Tibial artery (tissue), 4 donors: ENCODE data around the gene SHISAL1.
A peak's percentile ranks its signal among the peaks of the same experiment; 100 is the strongest.

Experiments used
- DNase-seq, 2 donors: peaks; one replicate each; pipeline ENCODE4 v3.0.0-alpha.2; 2019
- H3K27ac ChIP-seq, 2 donors: fragments of 200-600 bp; sonication (generic) in 1 of 2; 1 replicate in 1 of 2; 2 replicates in 1 of 2; pipeline ENCODE4 v1.5.1; 2018 to 2019; ENCODE audit warnings: mild to moderate bottlenecking in 1 of 2
- H3K27me3 ChIP-seq, 2 donors: fragments of 200-600 bp; sonication (generic) in 1 of 2; one replicate each; pipeline versions ENCODE4 v1.5.1 to v1.6.0; 2016 to 2019
- H3K36me3 ChIP-seq, 3 donors: fragments of 200-600 bp; sonication (generic) in 2 of 3; one replicate each; pipeline ENCODE4 v1.5.1; 2016 to 2019; ENCODE audit warnings: mild to moderate bottlenecking in 2 of 3
- H3K4me1 ChIP-seq, 4 donors: fragments of 200-600 bp; sonication (generic) in 2 of 4; 1 replicate in 3 of 4; 2 replicates in 1 of 4; pipeline ENCODE4 v1.5.1; 2016 to 2019
- H3K4me3 ChIP-seq, 2 donors: fragments of 200-600 bp; sonication (generic) in 1 of 2; 1 replicate in 1 of 2; 2 replicates in 1 of 2; pipeline ENCODE4 v1.5.1; 2018 to 2019; ENCODE audit warnings: mild to moderate bottlenecking in 2 of 2
- H3K9me3 ChIP-seq, 3 donors: fragments of 200-600 bp; sonication (generic) in 1 of 3; one replicate each; pipeline ENCODE4 v1.5.1; 2016 to 2019
- intact Hi-C: fragments of 100-400 bp; cut with DNase I; formaldehyde crosslinking; loops from one replicate; pipeline ENCODE4 v1.15.0; 2023; ENCODE audit warnings: low total_unique reads
- TF ChIP-seq, protein P1 (sequence below), 2 experiments: fragments of 200-600 bp in 1 of 2; fragments of 450-650 bp in 1 of 2; IDR thresholded peaks; one replicate each; pipeline ENCODE4 v1.5.1; 2017 to 2019; ENCODE audit warnings: antibody characterized with exemption in 2 of 2, mild to moderate bottlenecking in 1 of 2, moderate library complexity in 1 of 2

SHISAL1 gene

GRCh38 chr22:44205516-44206329 is 107.0 kb downstream of the SHISAL1 start:
- Histone ChIP-seq H3K4me3 (no peak overlapping the region), H3K36me3 (no peaks in the 10 kb centered on the region), H3K9me3 (peaks cover 0 to 8% (median 4%) of the 10 kb centered on the region in 3 donors), H3K4me1 (peaks cover 0 to 4% (median 1%) of the 10 kb centered on the region in 4 donors), H3K27ac (no peak overlapping the region), H3K27me3 (peaks cover 0 to 14% of the 10 kb centered on the region in 2 donors)
- TF ChIP-seq, protein P1, sequence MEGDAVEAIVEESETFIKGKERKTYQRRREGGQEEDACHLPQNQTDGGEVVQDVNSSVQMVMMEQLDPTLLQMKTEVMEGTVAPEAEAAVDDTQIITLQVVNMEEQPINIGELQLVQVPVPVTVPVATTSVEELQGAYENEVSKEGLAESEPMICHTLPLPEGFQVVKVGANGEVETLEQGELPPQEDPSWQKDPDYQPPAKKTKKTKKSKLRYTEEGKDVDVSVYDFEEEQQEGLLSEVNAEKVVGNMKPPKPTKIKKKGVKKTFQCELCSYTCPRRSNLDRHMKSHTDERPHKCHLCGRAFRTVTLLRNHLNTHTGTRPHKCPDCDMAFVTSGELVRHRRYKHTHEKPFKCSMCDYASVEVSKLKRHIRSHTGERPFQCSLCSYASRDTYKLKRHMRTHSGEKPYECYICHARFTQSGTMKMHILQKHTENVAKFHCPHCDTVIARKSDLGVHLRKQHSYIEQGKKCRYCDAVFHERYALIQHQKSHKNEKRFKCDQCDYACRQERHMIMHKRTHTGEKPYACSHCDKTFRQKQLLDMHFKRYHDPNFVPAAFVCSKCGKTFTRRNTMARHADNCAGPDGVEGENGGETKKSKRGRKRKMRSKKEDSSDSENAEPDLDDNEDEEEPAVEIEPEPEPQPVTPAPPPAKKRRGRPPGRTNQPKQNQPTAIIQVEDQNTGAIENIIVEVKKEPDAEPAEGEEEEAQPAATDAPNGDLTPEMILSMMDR (IDR thresholded peaks at IDR 0.05), result no peak
- DNase-seq, result peak in 1 of 2 donors; percentile 57
- intact Hi-C loops, result no loop called here

- intact Hi-C loops, result no loop called here
- H3K27ac ChIP-seq, result no peak overlapping the region
- no peak overlapping the region for H3K4me3 ChIP-seq
- H3K9me3 ChIP-seq, result peaks cover 0 to 7% (median 1%) of the 10 kb centered on the region in 3 donors
- TF ChIP-seq, protein P1 (IDR thresholded peaks at IDR 0.05), result no peak
- H3K36me3 ChIP-seq, result no peaks in the 10 kb centered on the region
- H3K27me3 ChIP-seq, result peaks cover 0 to 22% of the 10 kb centered on the region in 2 donors
- DNase-seq, result peak in 1 of 2 donors; percentile 53
- peaks cover 0 to 4% (median 0%) of the 10 kb centered on the region in 4 donors for H3K4me1 ChIP-seq
Observed at GRCh38 chr22:44204739-44205515, 107.8 kb downstream of the SHISAL1 start.

- DNase-seq, result no peak
- H3K36me3 ChIP-seq, result no peaks in the 10 kb centered on the region
- no peak overlapping the region for H3K4me3 ChIP-seq
- H3K27ac ChIP-seq, result no peak overlapping the region
- H3K27me3 ChIP-seq, result peaks cover 0 to 25% of the 10 kb centered on the region in 2 donors
- intact Hi-C loops, result no loop called here
- TF ChIP-seq, protein P1 (IDR thresholded peaks at IDR 0.05), result no peak
- no peaks in the 10 kb centered on the region for H3K9me3 ChIP-seq
- H3K4me1 ChIP-seq, result peaks cover 0 to 4% (median 0%) of the 10 kb centered on the region in 4 donors
Observed at GRCh38 chr22:44203203-44203602, 109.5 kb downstream of the SHISAL1 start.

- DNase-seq, result no peak
- intact Hi-C loops, result no loop called here
- Histone ChIP-seq H3K4me1 (peaks cover 0 to 4% (median 0%) of the 10 kb centered on the region in 4 donors), H3K9me3 (no peaks in the 10 kb centered on the region), H3K27ac (no peak overlapping the region), H3K27me3 (peaks cover 0 to 27% of the 10 kb centered on the region in 2 donors), H3K36me3 (no peaks in the 10 kb centered on the region), H3K4me3 (no peak overlapping the region)
- TF ChIP-seq, protein P1 (IDR thresholded peaks at IDR 0.05), result no peak
Observed at GRCh38 chr22:44202261-44202789, 110.4 kb downstream of the SHISAL1 start.

GRCh38 chr22:44201665-44202064 is 111.1 kb downstream of the SHISAL1 start:
- TF ChIP-seq, protein P1 (IDR thresholded peaks at IDR 0.05), result no peak
- Histone ChIP-seq H3K27me3 (peaks cover 0 to 33% of the 10 kb centered on the region in 2 donors), H3K4me3 (no peak overlapping the region), H3K9me3 (no peaks in the 10 kb centered on the region), H3K27ac (no peak overlapping the region), H3K4me1 (peaks cover 0 to 4% (median 0%) of the 10 kb centered on the region in 4 donors), H3K36me3 (no peaks in the 10 kb centered on the region)
- no peak for DNase-seq
- intact Hi-C loops, result no loop called here
